HCT116 (cell line): Measurements from ENCODE around the gene NOC2L. TPM values are rescaled to one million over a fixed set of nuclear protein-coding genes. Genes with fewer than 3 reads are reported as not detected.

Experiments
- ATAC-seq: fragments of 200-7000 bp; cut with Tn5 transposase; 2 replicates; pipeline ENCODE4 v1.9.1; 2020; ENCODE audit warnings: mild to moderate bottlenecking, moderate library complexity
- BruUV-seq: library from RNA; stranded (reverse); fragments of 400-500 nt; replicated peaks from 2 replicates; lab custom pipeline; 2021; lab: Mats Ljungman, UMichigan
- CTCF ChIA-PET: fragments of 300-600 bp; sonication (Branson Sonifier 250); formaldehyde crosslinking; loops from one replicate; lab custom pipeline; 2021; ENCODE audit warnings: antibody characterized with exemption; lab: Charles Lee
- POLR2A ChIA-PET: fragments of 300-600, 350-600 bp; sonication (Branson Sonifier 250); formaldehyde crosslinking; loops from one replicate; lab custom pipeline; 2021; ENCODE audit warnings: antibody characterized with exemption; lab: Charles Lee
- RAD21 ChIA-PET, 2 experiments: fragments of 300-600 bp; sonication (Branson Sonifier 250); formaldehyde crosslinking; loops; one replicate each; lab custom pipeline; 2023; ENCODE audit warnings: low total read pairs in 2 of 2; ENCODE audit not compliant: uncharacterized antibody in 2 of 2, unreplicated experiment in 2 of 2, low non-redundant PET in 1 of 2; lab: Charles Lee
- DNase-seq: peaks from one replicate; pipeline ENCODE4 v3.0.0-alpha.2; 2010; ENCODE audit warnings: low read depth, low spot score
- H2AFZ ChIP-seq: fragments of 200-600 bp; shearing (Covaris generic), sonication (generic); 2 replicates; pipeline ENCODE4 v1.6.1; 2017; ENCODE audit warnings: low read depth, mixed run types, mixed read lengths, antibody characterized with exemption, low read length; ENCODE audit not compliant: poor library complexity, severe bottlenecking
- H3K27ac ChIP-seq: 2 replicates; pipeline ENCODE4 v1.5.1; 2012; ENCODE audit warnings: low read depth, low read length
- H3K27me3 ChIP-seq: fragments of 200-600 bp; sonication (generic); 2 replicates; pipeline ENCODE4 v1.6.1; 2016; ENCODE audit warnings: mixed run types, low read length, mixed read lengths; ENCODE audit not compliant: insufficient read depth
- H3K36me3 ChIP-seq, 2 experiments: fragments of 200-500 bp in 1 of 2; fragments of 200-600 bp in 1 of 2; sonication (Bioruptor generic) in 1 of 2; sonication (generic) in 1 of 2; 2 replicates each; pipeline versions ENCODE4 v1.5.1 to v1.6.1; 2014 to 2016; ENCODE audit warnings: low read length in 2 of 2, inconsistent platforms in 1 of 2, mixed read lengths in 1 of 2, mixed run types in 1 of 2; ENCODE audit not compliant: insufficient read depth in 2 of 2, control insufficient read depth in 1 of 2
- H3K4me1 ChIP-seq, 2 experiments: fragments of 200-600 bp in 1 of 2; sonication (generic) in 1 of 2; 2 replicates each; pipeline versions ENCODE4 v1.5.1 to v1.6.1; 2012 to 2017; ENCODE audit warnings: low read length in 2 of 2, inconsistent platforms in 1 of 2, mild to moderate bottlenecking in 1 of 2, mixed read lengths in 1 of 2, mixed run types in 1 of 2, moderate library complexity in 1 of 2; ENCODE audit not compliant: insufficient read depth in 2 of 2, control insufficient read depth in 1 of 2
- H3K4me2 ChIP-seq: fragments of 200-600 bp; sonication (generic); 2 replicates; pipeline ENCODE4 v1.6.1; 2017; ENCODE audit warnings: mixed run types, low read length, mixed read lengths
- H3K4me3 ChIP-seq, 2 experiments: fragments of 200-600 bp in 1 of 2; sonication (generic) in 1 of 2; replicated peaks in 1 of 2; 2 replicates each; pipeline ENCODE4 v1.5.1; 2011 to 2016; ENCODE audit warnings: low read length in 2 of 2, control low read depth in 1 of 2, low read depth in 1 of 2, mild to moderate bottlenecking in 1 of 2, mixed read lengths in 1 of 2, mixed run types in 1 of 2
- H3K79me2 ChIP-seq: fragments of 200-600 bp; sonication (generic); 2 replicates; pipeline ENCODE4 v1.6.1; 2017; ENCODE audit warnings: mild to moderate bottlenecking, mixed run types, low read length, moderate library complexity, mixed read lengths; ENCODE audit not compliant: insufficient read depth
- H3K9ac ChIP-seq: fragments of 200-600 bp; sonication (generic); 2 replicates; pipeline ENCODE4 v1.6.1; 2016; ENCODE audit warnings: low read length, mixed read lengths
- H3K9me2 ChIP-seq: fragments of 200-600 bp; sonication (generic), shearing (Covaris generic); 2 replicates; pipeline ENCODE4 v1.6.1; 2017; ENCODE audit warnings: mixed run types, mild to moderate bottlenecking, moderate library complexity; ENCODE audit not compliant: insufficient read depth
- H3K9me3 ChIP-seq, 2 experiments: fragments of 200-500 bp in 1 of 2; fragments of 200-600 bp in 1 of 2; sonication (Bioruptor generic) in 1 of 2; sonication (generic) in 1 of 2; 2 replicates each; pipeline ENCODE4 v1.6.1; 2014 to 2017; ENCODE audit warnings: low read length in 2 of 2, mixed read lengths in 2 of 2, inconsistent platforms in 1 of 2, low read depth in 1 of 2, mild to moderate bottlenecking in 1 of 2, mixed run types in 1 of 2, moderate library complexity in 1 of 2; ENCODE audit not compliant: control insufficient read depth in 1 of 2, insufficient read depth in 1 of 2
- H4K20me1 ChIP-seq: fragments of 200-600 bp; sonication (generic), shearing (Covaris generic); 2 replicates; pipeline ENCODE4 v1.6.1; 2017; ENCODE audit warnings: mixed run types, mild to moderate bottlenecking, moderate library complexity; ENCODE audit not compliant: insufficient read depth
- CBX3 ChIP-seq: IDR thresholded peaks from 2 replicates; pipeline ENCODE4 v1.6.1; 2012; ENCODE audit warnings: low read depth
- CEBPB ChIP-seq: IDR thresholded peaks from 2 replicates; pipeline ENCODE4 v1.6.1; 2012; ENCODE audit warnings: low read depth
- JUND ChIP-seq: IDR thresholded peaks from 2 replicates; pipeline ENCODE4 v1.6.1; 2012
- POLR2A ChIP-seq: IDR thresholded peaks from 2 replicates; pipeline ENCODE4 v1.7.0; 2011; ENCODE audit warnings: borderline replicate concordance; ENCODE audit not compliant: insufficient read depth, insufficient read length; ENCODE audit errors: extremely low read depth
- SIN3A ChIP-seq: IDR thresholded peaks from 2 replicates; pipeline ENCODE4 v1.6.1; 2012; ENCODE audit warnings: low read depth
- SRF ChIP-seq: IDR thresholded peaks from 2 replicates; pipeline ENCODE4 v1.6.1; 2012; ENCODE audit warnings: low read depth
- TCF7L2 ChIP-seq: IDR thresholded peaks from 2 replicates; pipeline ENCODE4 v1.7.0; 2011; ENCODE audit warnings: borderline replicate concordance, inconsistent platforms; ENCODE audit not compliant: insufficient read depth, insufficient read length; ENCODE audit errors: extremely low read depth
- YY1 ChIP-seq: IDR thresholded peaks from 2 replicates; pipeline ENCODE4 v1.6.1; 2011; ENCODE audit warnings: low read length, low read depth, moderate library complexity, mild to moderate bottlenecking; ENCODE audit not compliant: insufficient replicate concordance; ENCODE audit errors: extremely low read depth
- ZFX ChIP-seq: fragments of 450-650 bp; IDR thresholded peaks from 2 replicates; pipeline ENCODE4 v1.6.1; 2017
- ZNF274 ChIP-seq: fragments of 200-500 bp; sonication (Bioruptor generic); IDR thresholded peaks from 2 replicates; pipeline ENCODE4 v1.6.1; 2014; ENCODE audit warnings: mild to moderate bottlenecking, low read depth, low read length, inconsistent platforms
- intact Hi-C: fragments of 100-400 bp; cut with micrococcal nuclease; formaldehyde crosslinking; loops from 2 replicates; pipeline ENCODE4 v1.10.0; 2022
- total RNA-seq: library from RNA; stranded (reverse); gene quantifications from one replicate; pipeline ENCODE4 v1.2.1, GENCODE V29; 2021; ENCODE audit not compliant: unreplicated experiment
- TF ChIP-seq, protein P1 (sequence below): IDR thresholded peaks from 2 replicates; pipeline ENCODE4 v1.6.1; 2012
- TF ChIP-seq, protein P2 (sequence below): IDR thresholded peaks from 2 replicates; pipeline ENCODE4 v1.6.1; 2012
- TF ChIP-seq, protein P3 (sequence below): IDR thresholded peaks from 2 replicates; pipeline ENCODE4 v1.6.1; 2011; ENCODE audit warnings: mild to moderate bottlenecking, low read length, moderate library complexity; ENCODE audit not compliant: insufficient replicate concordance; ENCODE audit errors: extremely low read depth
- TF ChIP-seq, protein P4 (sequence below): IDR thresholded peaks from 2 replicates; pipeline ENCODE4 v1.6.1; 2012; ENCODE audit warnings: low read depth

Gene NOC2L
- total RNA-seq, 1 experiment from 2014 or later: 260 TPM

DNA sequence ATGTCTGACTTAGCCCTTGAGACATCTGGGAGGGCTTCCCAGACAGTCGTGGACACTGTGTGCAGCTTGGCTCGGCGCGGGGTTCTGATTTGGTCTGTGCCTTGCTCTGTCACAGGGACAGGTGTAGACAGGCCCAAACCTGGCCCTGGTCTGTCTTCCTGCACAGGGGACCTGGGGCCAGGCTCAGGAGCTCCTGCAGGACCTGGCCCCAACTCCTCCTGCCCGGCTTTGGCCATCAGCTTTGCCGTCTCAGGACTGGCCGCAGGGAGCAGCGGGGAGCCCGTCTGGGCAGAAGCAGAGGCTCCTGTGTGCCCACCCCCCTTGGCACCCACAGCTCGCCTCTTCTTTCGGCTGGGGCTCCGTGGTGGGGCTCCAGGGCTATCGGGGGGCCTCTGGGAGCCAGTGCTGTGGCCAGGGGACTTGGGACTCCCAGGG is 21.1 kb upstream of the NOC2L start:
- Histone ChIP-seq H3K9ac (no peak overlapping the region), H2AFZ (no peak overlapping the region), H3K4me2 (no peak overlapping the region), H3K4me3 (no peak overlapping the region), H3K36me3 (no peaks in the 10 kb centered on the region), H3K9me3 (no peaks in the 10 kb centered on the region), H3K4me1 (peaks cover 10 to 18% of the 10 kb centered on the region in 2 experiments), H3K27me3 (no peaks in the 10 kb centered on the region), H3K27ac (no peak overlapping the region), H3K79me2 (no peaks in the 10 kb centered on the region), H3K9me2 (no peaks in the 10 kb centered on the region), H4K20me1 (no peaks in the 10 kb centered on the region)
- no peak for ATAC-seq
- intact Hi-C loops: loop anchor here (5.0 kb wide), 1 partner anchor 82 kb away; no protein-coding TSS in a partner anchor
- DNase-seq: no peak
- TF ChIP-seq ZNF274: no peak
- TF ChIP-seq SIN3A: no peak
- TF ChIP-seq POLR2A: no peak
- no peak for TF ChIP-seq YY1
- no peak for TF ChIP-seq JUND
- TF ChIP-seq CBX3: no peak
- CTCF ChIA-PET: interaction anchor here (0.8 kb wide), 1 partner anchor 84 kb away, joined by 3 read pairs; no protein-coding TSS in a partner anchor
- RAD21 ChIA-PET: no interaction called here
- no TSS peak for BruUV-seq
- POLR2A ChIA-PET: no interaction called here

DNA sequence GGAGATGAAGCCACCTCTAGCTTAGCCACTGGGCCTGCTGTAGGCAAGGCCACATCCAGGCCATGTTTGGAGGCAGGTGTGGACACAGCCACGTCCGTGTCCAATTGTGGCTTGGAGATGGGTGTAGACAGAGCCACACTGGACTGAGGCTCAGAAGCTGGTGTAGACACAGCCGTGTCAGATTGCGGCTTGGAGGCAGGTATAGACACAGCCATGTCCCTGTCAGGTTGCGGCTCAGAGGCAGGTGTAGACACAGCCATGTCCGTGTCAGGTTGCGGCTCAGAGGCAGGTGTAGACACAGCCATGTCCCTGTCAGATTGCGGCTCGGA is 20.7 kb upstream of the NOC2L start:
- no peaks in the 10 kb centered on the region for H3K9me2 ChIP-seq
- H3K9me3 ChIP-seq: no peaks in the 10 kb centered on the region
- ATAC-seq (no peak), DNase-seq (no peak)
- ChIA-PET RAD21 (no interaction called here), CTCF (no interaction called here), POLR2A (no interaction called here)
- no peaks in the 10 kb centered on the region for H3K27me3 ChIP-seq
- no peaks in the 10 kb centered on the region for H3K36me3 ChIP-seq
- BruUV-seq: no TSS peak
- no peak overlapping the region for H2AFZ ChIP-seq
- H3K79me2 ChIP-seq: no peaks in the 10 kb centered on the region
- H3K4me1 ChIP-seq: peaks cover 10 to 22% of the 10 kb centered on the region in 2 experiments
- intact Hi-C loops: loop anchor here (5.0 kb wide), 2 partner anchors 83 to 138 kb away; partner anchors contain the start of gene C1orf159
- no peak overlapping the region for H3K27ac ChIP-seq
- no peaks in the 10 kb centered on the region for H4K20me1 ChIP-seq
- H3K4me3 ChIP-seq: no peak overlapping the region
- H3K9ac ChIP-seq: no peak overlapping the region
- no peak overlapping the region for H3K4me2 ChIP-seq
- TF ChIP-seq, protein P1, sequence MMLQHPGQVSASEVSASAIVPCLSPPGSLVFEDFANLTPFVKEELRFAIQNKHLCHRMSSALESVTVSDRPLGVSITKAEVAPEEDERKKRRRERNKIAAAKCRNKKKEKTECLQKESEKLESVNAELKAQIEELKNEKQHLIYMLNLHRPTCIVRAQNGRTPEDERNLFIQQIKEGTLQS: no peak
- TF ChIP-seq SRF (no peak), ZFX (no peak), CEBPB (no peak), YY1 (no peak), TCF7L2 (no peak), CBX3 (no peak)
- TF ChIP-seq, protein P2, sequence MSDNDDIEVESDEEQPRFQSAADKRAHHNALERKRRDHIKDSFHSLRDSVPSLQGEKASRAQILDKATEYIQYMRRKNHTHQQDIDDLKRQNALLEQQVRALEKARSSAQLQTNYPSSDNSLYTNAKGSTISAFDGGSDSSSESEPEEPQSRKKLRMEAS: no peak
- TF ChIP-seq, protein P3, sequence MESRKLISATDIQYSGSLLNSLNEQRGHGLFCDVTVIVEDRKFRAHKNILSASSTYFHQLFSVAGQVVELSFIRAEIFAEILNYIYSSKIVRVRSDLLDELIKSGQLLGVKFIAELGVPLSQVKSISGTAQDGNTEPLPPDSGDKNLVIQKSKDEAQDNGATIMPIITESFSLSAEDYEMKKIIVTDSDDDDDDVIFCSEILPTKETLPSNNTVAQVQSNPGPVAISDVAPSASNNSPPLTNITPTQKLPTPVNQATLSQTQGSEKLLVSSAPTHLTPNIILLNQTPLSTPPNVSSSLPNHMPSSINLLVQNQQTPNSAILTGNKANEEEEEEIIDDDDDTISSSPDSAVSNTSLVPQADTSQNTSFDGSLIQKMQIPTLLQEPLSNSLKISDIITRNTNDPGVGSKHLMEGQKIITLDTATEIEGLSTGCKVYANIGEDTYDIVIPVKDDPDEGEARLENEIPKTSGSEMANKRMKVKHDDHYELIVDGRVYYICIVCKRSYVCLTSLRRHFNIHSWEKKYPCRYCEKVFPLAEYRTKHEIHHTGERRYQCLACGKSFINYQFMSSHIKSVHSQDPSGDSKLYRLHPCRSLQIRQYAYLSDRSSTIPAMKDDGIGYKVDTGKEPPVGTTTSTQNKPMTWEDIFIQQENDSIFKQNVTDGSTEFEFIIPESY: no peak
- TF ChIP-seq, protein P4, sequence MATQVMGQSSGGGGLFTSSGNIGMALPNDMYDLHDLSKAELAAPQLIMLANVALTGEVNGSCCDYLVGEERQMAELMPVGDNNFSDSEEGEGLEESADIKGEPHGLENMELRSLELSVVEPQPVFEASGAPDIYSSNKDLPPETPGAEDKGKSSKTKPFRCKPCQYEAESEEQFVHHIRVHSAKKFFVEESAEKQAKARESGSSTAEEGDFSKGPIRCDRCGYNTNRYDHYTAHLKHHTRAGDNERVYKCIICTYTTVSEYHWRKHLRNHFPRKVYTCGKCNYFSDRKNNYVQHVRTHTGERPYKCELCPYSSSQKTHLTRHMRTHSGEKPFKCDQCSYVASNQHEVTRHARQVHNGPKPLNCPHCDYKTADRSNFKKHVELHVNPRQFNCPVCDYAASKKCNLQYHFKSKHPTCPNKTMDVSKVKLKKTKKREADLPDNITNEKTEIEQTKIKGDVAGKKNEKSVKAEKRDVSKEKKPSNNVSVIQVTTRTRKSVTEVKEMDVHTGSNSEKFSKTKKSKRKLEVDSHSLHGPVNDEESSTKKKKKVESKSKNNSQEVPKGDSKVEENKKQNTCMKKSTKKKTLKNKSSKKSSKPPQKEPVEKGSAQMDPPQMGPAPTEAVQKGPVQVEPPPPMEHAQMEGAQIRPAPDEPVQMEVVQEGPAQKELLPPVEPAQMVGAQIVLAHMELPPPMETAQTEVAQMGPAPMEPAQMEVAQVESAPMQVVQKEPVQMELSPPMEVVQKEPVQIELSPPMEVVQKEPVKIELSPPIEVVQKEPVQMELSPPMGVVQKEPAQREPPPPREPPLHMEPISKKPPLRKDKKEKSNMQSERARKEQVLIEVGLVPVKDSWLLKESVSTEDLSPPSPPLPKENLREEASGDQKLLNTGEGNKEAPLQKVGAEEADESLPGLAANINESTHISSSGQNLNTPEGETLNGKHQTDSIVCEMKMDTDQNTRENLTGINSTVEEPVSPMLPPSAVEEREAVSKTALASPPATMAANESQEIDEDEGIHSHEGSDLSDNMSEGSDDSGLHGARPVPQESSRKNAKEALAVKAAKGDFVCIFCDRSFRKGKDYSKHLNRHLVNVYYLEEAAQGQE: no peak
